Caco-2 (cell line): ENCODE measurements around the gene PAM. TPM values are rescaled to one million over a fixed set of nuclear protein-coding genes. Genes with fewer than 3 reads are reported as not detected.

Source experiments
- BruUV-seq: library from RNA; stranded (reverse); fragments of 400-500 nt; replicated peaks from 2 replicates; lab custom pipeline; 2021; lab: Mats Ljungman, UMichigan
- CTCF ChIA-PET: fragments of 300-600 bp; sonication (Branson Sonifier 250); formaldehyde crosslinking; loops from one replicate; lab custom pipeline; 2022; ENCODE audit warnings: antibody characterized with exemption; lab: Charles Lee
- POLR2A ChIA-PET: fragments of 300-600 bp; sonication (Branson Sonifier 250); formaldehyde crosslinking; loops from one replicate; lab custom pipeline; 2022; ENCODE audit warnings: antibody characterized with exemption; lab: Charles Lee
- DNase-seq, 2 experiments: peaks; one replicate each; pipeline versions ENCODE4 v3.0.0 to v3.0.0-alpha.2; 2020 to 2022
- H3K27me3 ChIP-seq: replicated peaks from 2 replicates; pipeline ENCODE4 v1.6.0; 2011; ENCODE audit warnings: low read length; ENCODE audit not compliant: control insufficient read depth, insufficient read depth
- H3K36me3 ChIP-seq: 2 replicates; pipeline ENCODE4 v1.5.1; 2011; ENCODE audit warnings: low read length; ENCODE audit not compliant: control insufficient read depth, insufficient read depth
- H3K4me1 ChIP-seq: fragments of 250-450 bp; sonication (Bioruptor Pico); 2 replicates; pipeline ENCODE4 v1.5.1; 2020; ENCODE audit warnings: mild to moderate bottlenecking
- H3K4me3 ChIP-seq: 2 replicates; pipeline ENCODE4 v1.5.1; 2011; ENCODE audit warnings: low read depth, mild to moderate bottlenecking, control low read depth, low read length
- H3K9me3 ChIP-seq: fragments of 250-450 bp; sonication (Bioruptor Pico); 2 replicates; pipeline ENCODE4 v1.5.1; 2020; ENCODE audit warnings: mild to moderate bottlenecking, moderate library complexity
- H3K27ac Mint-ChIP-seq: one replicate; pipeline ENCODE4 v1.8.0; 2022; ENCODE audit warnings: mixed read lengths; ENCODE audit not compliant: unreplicated experiment
- H3K27me3 Mint-ChIP-seq: one replicate; pipeline ENCODE4 v1.8.0; 2022; ENCODE audit warnings: mixed read lengths; ENCODE audit not compliant: insufficient read depth, unreplicated experiment
- H3K36me3 Mint-ChIP-seq: one replicate; pipeline ENCODE4 v1.8.0; 2022; ENCODE audit warnings: mild to moderate bottlenecking, mixed read lengths; ENCODE audit not compliant: insufficient read depth, unreplicated experiment
- H3K4me1 Mint-ChIP-seq: one replicate; pipeline ENCODE4 v1.8.0; 2022; ENCODE audit warnings: low read depth, mixed read lengths; ENCODE audit not compliant: unreplicated experiment
- H3K4me3 Mint-ChIP-seq: one replicate; pipeline ENCODE4 v1.8.0; 2022; ENCODE audit warnings: mild to moderate bottlenecking, moderate library complexity, mixed read lengths; ENCODE audit not compliant: unreplicated experiment
- H3K9me3 Mint-ChIP-seq: one replicate; pipeline ENCODE4 v1.8.0; 2022; ENCODE audit warnings: mixed read lengths; ENCODE audit not compliant: unreplicated experiment
- CTCF ChIP-seq, 2 experiments: fragments of 200-600 bp in 1 of 2; IDR thresholded peaks; 1 replicate in 1 of 2; 2 replicates in 1 of 2; pipeline versions ENCODE4 v1.5.1 to v1.8.0; 2011 to 2022; ENCODE audit warnings: antibody characterized with exemption in 1 of 2, control low read depth in 1 of 2, inconsistent platforms in 1 of 2, low read depth in 1 of 2, low read length in 1 of 2, mild to moderate bottlenecking in 1 of 2, moderate library complexity in 1 of 2; ENCODE audit not compliant: insufficient read depth in 1 of 2, severe bottlenecking in 1 of 2, unreplicated experiment in 1 of 2
- intact Hi-C: fragments of 100-400 bp; cut with micrococcal nuclease; formaldehyde crosslinking; loops from one replicate; pipeline ENCODE4 v1.10.0; 2022; ENCODE audit not compliant: unreplicated experiment
- total RNA-seq: library from RNA; stranded (reverse); gene quantifications from 2 replicates; pipeline ENCODE4 v1.2.3, GENCODE V29; 2022

Gene PAM
- total RNA-seq, 1 experiment from 2014 or later = 48.0 TPM

GRCh38 chr5:102946971-102947370, 191.9 kb downstream of the PAM start:
- Histone ChIP-seq H3K4me3 (no peak overlapping the region), H3K36me3 (no peaks in the 10 kb centered on the region), H3K4me1 (no peaks in the 10 kb centered on the region), H3K9me3 (no peaks in the 10 kb centered on the region), H3K27me3 (no peaks in the 10 kb centered on the region)
- POLR2A ChIA-PET = no interaction called here
- intact Hi-C loops = no loop called here
- Mint-ChIP-seq H3K27me3 (no peaks in the 10 kb centered on the region), H3K4me3 (no peak overlapping the region), H3K9me3 (no peaks in the 10 kb centered on the region), H3K4me1 (no peaks in the 10 kb centered on the region), H3K36me3 (no peaks in the 10 kb centered on the region), H3K27ac (no peak overlapping the region)
- no peak for TF ChIP-seq CTCF (IDR thresholded peaks at IDR 0.05; ENCODE audit: insufficient read depth in 1 of 2, low read depth in 1 of 2, low read length in 1 of 2, severe bottlenecking in 1 of 2, unreplicated experiment in 1 of 2)
- no TSS peak for BruUV-seq
- no peak for DNase-seq
- CTCF ChIA-PET = no interaction called here

GRCh38 chr5:102955488-102955887, 200.4 kb downstream of the PAM start:
- Histone ChIP-seq H3K4me1 (no peaks in the 10 kb centered on the region), H3K36me3 (no peaks in the 10 kb centered on the region), H3K27me3 (no peaks in the 10 kb centered on the region), H3K4me3 (no peak overlapping the region), H3K9me3 (no peaks in the 10 kb centered on the region)
- Mint-ChIP-seq H3K27me3 (no peaks in the 10 kb centered on the region), H3K27ac (no peak overlapping the region), H3K4me3 (no peak overlapping the region), H3K4me1 (peaks cover 11% of the 10 kb centered on the region), H3K36me3 (no peaks in the 10 kb centered on the region), H3K9me3 (no peaks in the 10 kb centered on the region)
- no TSS peak for BruUV-seq
- ChIA-PET POLR2A (no interaction called here), CTCF (interaction anchor here (0.7 kb wide), 1 partner anchor 313 kb away, joined by 3 read pairs; no protein-coding TSS in a partner anchor)
- TF ChIP-seq CTCF (IDR thresholded peaks at IDR 0.05; ENCODE audit: insufficient read depth in 1 of 2, low read depth in 1 of 2, low read length in 1 of 2, severe bottlenecking in 1 of 2, unreplicated experiment in 1 of 2) = no peak
- DNase-seq = no peak
- intact Hi-C loops = loop anchor here (5.0 kb wide), 1 partner anchor 173 kb away; no protein-coding TSS in a partner anchor

- no peaks in the 10 kb centered on the region for H3K36me3 Mint-ChIP-seq
Measured at GRCh38 chr5:102956599-102956998, 201.5 kb downstream of the PAM start.

More at GRCh38 chr5:102956599-102956998, 201.5 kb downstream of the PAM start:
- ChIA-PET CTCF (no interaction called here), POLR2A (no interaction called here)
- Mint-ChIP-seq H3K27me3 (no peaks in the 10 kb centered on the region), H3K27ac (no peak overlapping the region), H3K4me1 (peaks cover 11% of the 10 kb centered on the region), H3K9me3 (no peaks in the 10 kb centered on the region), H3K4me3 (no peak overlapping the region)
- no peak for DNase-seq
- Histone ChIP-seq H3K4me1 (no peaks in the 10 kb centered on the region), H3K9me3 (no peaks in the 10 kb centered on the region), H3K36me3 (no peaks in the 10 kb centered on the region), H3K27me3 (no peaks in the 10 kb centered on the region), H3K4me3 (no peak overlapping the region)
- intact Hi-C loops = loop anchor here (5.0 kb wide), 1 partner anchor 174 kb away; no protein-coding TSS in a partner anchor
- no peak for TF ChIP-seq CTCF (IDR thresholded peaks at IDR 0.05; ENCODE audit: insufficient read depth in 1 of 2, low read depth in 1 of 2, low read length in 1 of 2, severe bottlenecking in 1 of 2, unreplicated experiment in 1 of 2)
- no TSS peak for BruUV-seq
